EL (cell line): ENCODE measurements around the gene GALR2.

Source experiments
- DNase-seq: peaks from one replicate; pipeline ENCODE4 v3.0.0-alpha.2; 2016

The GALR2 gene

DNA sequence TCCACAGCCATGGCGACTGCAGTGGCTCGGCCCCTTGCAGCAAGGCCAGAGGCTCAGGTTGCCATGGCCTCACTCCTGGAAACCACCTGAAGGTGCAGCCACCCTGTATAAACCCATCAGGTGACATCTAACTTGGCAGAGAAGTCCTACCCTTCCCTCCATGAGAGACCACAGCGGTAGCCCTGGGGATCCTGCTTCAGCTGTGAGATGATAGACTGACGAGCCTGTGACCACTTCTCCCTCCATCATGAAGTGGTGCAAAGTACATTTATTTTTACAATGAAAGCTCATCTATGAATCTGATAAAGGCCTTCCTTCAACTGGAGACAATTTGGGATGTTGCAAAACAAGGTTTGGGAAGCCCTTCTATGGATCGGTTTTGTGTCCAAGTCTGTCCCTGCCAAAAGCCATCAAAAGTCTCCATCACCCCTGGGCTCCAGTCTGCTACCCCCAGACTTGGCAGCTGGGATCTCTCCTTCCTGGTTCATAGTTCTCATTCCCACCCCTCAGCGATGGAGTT, 6.2 kb downstream of the GALR2 start:
- no peak for DNase-seq

DNA sequence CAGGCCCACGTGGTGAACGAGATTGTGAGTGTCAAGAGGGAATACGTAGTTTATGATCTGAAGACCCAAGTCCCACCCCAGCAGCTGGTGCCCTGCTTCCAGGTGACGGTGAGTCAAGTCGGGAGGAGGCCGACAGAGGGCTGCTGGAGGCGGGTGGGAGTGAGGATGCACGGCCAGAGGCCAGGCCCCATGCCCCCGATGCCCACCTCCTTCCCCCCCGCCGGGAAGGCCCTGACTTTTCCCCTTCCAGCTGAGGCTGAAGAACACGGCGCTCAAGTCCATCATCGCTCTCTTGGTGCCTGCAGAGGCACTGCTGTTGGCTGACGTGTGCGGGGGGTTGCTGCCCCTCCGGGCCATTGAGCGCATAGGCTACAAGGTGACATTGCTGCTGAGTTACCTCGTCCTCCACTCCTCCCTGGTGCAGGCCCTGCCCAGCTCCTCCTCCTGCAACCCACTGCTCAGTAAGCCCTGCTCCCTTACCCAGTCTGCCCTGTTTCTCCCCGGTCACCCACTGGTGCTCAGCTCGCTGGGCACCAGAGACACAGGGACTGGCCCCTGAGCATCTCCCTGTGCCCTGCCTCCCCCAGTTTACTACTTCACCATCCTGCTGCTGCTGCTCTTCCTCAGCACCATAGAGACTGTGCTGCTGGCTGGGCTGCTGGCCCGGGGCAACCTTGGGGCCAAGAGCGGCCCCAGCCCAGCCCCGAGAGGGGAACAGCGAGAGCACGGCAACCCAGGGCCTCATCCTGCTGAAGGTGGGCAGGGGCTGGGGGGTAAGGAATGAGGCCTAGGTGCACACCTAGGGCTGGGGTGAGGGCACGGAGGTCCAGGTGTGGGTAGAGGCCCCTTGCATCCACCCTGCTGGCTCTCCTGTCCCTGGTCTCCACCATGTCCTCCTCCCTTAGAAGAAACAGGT, 7.0 kb downstream of the GALR2 start:
- no peak for DNase-seq

- no peak for DNase-seq
These were observed 8.0 kb downstream of the GALR2 start for GRCh38 chr17:76082326-76083251.

- DNase-seq, result no peak
These were observed 9.1 kb downstream of the GALR2 start for GRCh38 chr17:76083536-76084182.

GRCh38 chr17:76085066-76085730, 10.6 kb downstream of the GALR2 start:
- DNase-seq, result no peak

GRCh38 chr17:76085731-76086366, 11.3 kb downstream of the GALR2 start:
- no peak for DNase-seq

DNA sequence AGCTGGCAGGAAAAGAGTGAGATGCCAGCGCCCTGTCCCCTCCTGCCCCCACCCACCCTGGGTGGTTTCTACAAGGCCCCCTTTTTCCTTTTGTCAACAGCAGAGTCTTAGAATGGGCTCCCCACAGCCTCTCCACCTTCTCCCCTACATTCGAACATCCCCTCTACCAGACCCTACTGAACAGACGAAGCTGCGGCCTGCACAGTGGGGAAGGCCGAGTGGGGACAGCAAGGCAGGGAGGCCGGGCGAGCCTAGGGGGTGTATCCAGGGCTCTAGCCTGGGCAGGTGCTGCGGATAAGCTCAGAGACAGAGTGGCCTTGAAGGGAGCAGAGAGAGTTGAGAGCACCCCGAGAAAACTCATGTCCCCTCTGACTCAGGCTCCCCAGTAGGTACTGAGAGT, 11.8 kb downstream of the GALR2 start:
- DNase-seq, result no peak

DNA sequence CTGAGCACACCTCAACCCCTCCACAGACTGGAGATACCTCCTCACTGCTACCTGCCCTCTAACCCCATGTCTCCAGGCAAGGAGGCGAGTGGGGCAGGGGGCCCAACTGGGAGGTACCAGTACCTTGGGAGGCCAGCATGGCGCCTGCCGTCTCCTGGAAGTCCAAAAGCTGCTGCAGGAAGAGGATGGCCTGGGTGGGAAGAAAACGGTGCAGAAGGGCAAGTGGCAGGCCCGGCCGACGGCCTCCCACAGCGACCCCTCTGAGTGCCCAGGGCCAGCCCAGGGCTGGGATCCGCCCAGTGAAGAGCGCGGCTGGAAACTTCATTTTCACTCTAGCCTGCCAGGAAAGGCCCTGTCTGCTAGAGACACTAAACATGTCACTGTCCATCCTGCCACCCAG, 12.9 kb downstream of the GALR2 start:
- DNase-seq, result no peak

DNA sequence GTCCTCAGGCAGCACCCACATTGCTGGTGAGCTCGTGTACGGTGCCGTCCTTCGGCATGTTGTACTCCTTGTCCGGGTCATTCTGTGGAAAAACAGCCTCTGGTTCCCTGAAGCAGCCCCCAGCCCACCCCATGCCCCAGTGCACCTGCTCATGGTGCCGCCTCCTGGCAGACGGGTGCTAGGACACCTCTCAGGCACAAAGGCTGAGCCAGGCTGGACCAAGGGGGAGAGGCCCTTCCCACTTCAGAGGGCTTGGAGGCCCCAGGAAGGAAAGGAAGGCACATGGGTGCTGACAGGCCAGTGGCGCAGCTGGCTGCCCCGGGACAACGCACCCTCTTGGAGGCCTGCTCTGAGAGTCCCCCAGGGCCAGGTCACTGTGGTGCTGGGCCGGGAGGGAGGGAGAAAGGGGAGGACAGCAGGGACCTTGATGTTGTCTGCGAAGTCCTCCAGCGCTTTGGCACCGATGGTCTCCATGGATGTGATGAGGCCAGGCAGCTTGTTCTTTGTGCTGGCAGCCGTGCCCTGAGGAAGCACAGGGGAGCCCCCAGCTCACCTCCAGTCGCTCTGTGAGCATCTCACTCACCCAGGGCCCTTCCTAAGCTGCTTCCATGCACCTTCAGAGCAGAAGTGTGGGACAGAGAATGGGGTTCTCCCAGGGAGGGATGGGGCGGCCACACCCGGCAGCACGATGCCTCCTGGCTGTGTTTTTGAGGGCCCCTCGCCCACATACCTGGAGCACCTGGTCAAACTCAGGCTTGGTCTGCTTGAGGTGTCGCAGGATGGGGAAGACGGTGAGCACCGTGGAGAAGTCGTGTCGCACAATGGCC, 13.7 kb downstream of the GALR2 start:
- DNase-seq, result no peak

DNA sequence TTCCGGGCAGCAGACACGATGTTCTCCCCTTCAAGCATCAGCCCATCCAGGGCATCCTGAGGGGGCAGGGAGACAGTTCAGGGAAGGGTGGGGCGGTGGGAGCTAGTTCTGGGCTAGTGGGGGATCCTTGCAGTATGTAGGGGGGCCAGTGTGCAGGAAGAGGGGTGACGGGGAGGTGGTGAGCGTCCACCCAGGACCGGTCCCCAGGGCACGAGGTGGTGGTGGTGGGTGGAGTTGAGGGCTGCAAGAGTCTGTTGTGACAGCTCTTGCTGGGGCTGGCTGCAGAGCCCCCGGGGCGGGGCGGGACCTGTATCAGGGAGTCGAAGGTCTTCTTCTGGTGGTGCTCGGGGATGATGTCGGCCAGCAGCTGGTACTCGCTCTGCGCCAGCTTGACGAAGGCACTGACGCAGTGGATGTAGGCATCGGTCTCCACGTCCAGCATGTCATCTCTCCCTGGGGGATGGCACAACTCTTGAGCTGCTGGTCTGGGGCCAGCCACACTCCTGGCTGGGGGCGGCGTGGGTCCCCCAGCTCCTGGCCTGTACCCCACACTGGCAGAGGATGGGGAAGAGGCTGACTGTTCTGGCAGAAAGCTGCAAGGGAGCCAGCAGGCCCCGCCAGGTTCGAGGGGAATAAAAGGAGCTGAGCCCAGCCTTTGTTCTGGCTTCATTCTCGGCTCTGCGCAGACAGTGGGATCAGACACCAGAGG, 14.4 kb downstream of the GALR2 start:
- DNase-seq, result no peak

DNA sequence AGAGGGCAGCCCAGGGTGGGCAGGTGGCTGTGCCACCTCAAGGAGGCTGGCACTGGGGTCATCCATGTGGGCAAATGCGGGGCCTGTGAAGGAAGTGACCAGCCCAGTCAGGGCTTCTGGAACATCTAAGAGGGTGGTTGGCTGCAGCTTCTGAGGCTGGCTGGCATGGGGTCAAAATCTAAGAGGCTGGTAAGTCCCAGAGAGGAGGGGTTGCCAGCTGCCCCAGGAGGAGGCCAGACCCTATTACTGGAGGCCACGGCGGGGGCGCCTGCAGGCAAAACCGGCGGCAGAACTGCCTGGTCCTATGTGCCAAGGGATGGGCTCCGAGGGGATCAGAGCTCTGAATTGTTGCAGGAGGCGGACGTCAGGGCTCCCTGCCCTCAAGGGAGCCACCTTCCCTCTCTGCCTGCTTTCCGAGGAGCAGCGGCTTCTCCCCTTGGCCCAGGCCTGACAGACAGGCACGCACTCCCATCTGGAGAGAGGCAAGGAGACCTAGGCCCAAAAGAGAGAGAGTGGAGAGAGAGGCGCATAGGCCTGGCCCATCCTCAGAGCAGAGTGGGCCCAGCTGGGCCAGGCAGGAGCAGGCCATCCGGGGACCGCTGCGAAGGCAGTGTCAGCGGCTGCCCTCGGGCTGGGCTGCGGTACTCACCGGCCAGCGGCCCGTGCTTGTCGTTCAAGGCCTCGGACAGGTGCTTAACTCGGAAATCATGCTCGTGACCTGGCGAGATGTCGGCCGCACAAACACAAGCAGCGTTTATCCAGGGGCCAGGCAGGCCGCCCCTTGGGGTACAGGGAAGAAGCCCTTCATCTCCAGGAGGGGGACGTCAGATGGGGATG, 15.3 kb downstream of the GALR2 start:
- no peak for DNase-seq

GRCh38 chr17:76090517-76091129, 16.0 kb downstream of the GALR2 start:
- no peak for DNase-seq

- DNase-seq, result no peak
These were observed 17.1 kb downstream of the GALR2 start for GRCh38 chr17:76091526-76092286.

DNA sequence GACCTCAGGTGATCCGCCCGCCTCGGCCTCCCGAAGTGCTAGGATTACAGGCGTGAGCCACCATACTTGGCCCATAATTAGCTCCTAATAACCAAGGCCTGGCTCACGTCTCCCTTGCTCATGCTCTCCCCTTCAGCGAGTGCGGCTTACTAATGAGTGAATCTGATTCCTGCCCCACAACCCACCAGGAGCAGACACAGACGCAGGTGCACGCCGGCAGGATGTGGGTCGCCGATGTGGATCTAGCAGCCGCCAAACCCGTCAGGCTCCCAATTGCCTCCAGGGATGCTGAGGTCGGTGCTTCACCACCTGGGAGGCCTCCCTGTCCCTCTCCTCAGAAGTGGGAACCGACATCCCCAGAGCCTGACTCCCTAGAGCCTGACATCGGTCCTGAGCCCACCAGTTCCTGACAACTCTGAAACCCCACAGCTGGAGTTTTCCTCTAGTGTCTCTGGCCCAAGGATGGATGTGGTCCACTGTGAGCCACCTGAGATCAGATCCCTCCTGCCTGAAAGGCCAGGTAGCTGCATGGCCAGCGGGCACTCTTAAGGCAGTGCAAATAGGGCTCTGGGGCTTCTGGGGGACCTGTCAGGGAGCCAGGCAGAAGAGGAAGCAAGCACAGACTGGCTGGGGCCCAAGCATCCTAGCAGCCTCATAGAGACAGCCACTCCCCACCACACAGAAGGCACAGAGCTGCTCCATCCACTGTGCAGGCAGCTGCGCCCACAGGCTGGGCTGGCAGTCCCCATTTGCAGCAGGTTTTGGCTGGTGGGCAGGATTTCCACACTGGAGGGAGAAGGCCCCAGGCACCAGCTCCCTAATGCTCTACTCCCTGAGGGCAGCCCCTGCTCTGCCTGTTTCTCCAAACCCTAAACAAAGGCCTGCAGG, 18.2 kb downstream of the GALR2 start:
- DNase-seq, result no peak

DNA sequence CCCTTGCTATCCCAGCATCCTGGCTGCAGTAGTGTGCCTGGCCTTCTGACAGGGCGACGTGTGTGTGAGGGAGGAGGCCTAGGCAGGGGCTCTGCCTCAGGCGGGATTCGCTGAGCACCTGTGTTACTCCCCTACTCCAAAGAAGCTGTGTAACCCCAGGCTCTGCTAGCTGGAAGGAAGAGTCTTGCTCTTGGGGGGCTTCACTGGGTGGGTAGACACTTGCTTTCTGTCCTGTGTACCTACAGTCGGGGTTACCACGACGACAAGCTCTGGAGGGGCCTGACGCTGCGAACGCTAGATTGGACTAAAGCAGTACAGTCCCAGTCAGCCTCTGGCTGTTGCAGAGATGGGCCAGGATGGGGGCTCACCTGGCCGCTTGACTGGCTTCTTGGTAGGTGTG, 19.5 kb downstream of the GALR2 start:
- no peak for DNase-seq

DNA sequence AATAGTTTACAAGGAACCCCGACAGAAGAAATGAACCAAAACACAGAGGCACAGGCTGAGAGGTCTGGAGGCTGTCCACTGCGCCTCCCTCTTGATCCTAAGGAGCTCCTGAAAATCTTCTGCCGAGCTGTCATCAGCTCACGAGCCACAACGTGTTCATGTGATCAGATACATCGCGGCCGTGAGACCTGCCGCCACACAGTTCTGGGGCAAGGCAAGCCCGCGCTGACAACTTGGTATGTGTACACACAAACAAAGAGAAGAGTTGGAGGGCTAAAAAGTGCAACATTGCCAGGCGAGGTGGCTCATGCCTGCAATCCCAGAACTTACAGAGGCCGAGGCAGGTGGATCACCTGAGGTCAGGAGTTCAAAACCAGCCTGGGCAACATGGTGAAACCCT, 21.4 kb downstream of the GALR2 start:
- no peak for DNase-seq

DNA sequence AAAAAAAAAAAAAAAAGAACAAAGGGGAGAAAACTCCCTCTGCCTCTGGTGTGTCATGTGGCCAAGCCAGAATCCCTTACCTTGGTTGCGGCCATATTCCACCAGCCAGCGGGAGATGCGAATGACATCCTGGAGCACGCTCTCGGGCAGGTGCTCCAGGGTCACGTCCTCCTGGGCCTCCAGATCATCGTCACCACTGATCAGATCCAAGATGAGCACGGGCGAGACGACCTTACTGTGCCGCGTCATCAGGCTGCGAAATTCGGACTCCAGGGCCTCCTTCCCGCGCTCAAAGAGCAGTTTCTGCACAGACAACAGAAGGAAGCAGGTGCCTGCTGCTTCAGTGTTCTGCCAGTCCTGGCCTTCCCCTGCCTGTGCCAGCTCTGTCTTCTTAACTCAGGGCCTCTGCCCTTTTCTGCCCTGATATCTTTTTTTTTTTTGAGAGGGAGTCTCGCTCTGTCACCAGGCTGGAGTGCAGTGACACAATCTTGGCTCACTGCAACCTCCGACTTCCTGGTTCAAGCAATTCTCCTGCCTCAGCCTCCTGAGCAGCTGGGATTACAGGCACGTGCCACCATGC, 23.2 kb downstream of the GALR2 start:
- DNase-seq, result no peak
